ENCODE data around the gene PPP2R2C. TPM values are rescaled to one million over a fixed set of nuclear protein-coding genes. Genes with fewer than 3 reads are reported as not detected.

PPP2R2C gene
- total RNA-seq, 6 experiments from 2014 or later: 0.12 to 0.27 TPM; not detected in 4

DNA sequence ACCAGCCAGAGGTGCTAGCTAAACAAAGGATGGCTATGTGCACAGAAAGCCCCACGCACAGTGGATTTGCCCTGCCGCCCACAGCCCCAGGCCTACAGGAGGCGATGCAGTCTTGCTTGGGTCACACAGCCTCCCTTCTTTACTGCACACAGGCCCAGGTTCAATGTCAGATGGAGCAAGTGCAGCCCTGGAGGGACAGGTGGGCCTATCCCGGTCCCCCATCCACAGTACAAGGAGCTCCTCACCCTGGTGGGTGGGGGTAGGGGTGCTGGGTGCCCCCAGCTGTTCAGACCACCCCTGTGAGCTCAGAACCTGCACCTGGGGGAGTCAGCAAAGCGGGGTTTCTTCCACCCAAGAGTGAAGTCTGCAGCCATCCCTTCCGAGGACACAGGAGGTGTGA, 114.9 kb downstream of the PPP2R2C start:
- Histone ChIP-seq H3K27me3 (no peaks in the 10 kb centered on the region), H3K4me1 (no peaks in the 10 kb centered on the region), H3K4me3 (no peak overlapping the region), H3K36me3 (no peaks in the 10 kb centered on the region), H3K9me3 (no peaks in the 10 kb centered on the region), H3K27ac (no peak overlapping the region)
- ATAC-seq (no peak), DNase-seq (no peak)
- TF ChIP-seq, protein P1, sequence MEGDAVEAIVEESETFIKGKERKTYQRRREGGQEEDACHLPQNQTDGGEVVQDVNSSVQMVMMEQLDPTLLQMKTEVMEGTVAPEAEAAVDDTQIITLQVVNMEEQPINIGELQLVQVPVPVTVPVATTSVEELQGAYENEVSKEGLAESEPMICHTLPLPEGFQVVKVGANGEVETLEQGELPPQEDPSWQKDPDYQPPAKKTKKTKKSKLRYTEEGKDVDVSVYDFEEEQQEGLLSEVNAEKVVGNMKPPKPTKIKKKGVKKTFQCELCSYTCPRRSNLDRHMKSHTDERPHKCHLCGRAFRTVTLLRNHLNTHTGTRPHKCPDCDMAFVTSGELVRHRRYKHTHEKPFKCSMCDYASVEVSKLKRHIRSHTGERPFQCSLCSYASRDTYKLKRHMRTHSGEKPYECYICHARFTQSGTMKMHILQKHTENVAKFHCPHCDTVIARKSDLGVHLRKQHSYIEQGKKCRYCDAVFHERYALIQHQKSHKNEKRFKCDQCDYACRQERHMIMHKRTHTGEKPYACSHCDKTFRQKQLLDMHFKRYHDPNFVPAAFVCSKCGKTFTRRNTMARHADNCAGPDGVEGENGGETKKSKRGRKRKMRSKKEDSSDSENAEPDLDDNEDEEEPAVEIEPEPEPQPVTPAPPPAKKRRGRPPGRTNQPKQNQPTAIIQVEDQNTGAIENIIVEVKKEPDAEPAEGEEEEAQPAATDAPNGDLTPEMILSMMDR (IDR thresholded peaks at IDR 0.05): no peak
- no peak for TF ChIP-seq POLR2A (IDR thresholded peaks at IDR 0.05)
- intact Hi-C loops (cut with DNase I): no loop called here
- 80% methylated on average over 1 of the region's 6 CpGs for WGBS (ENCODE audit: insufficient coverage, low coverage, low lambda C conversion rate, missing lambda C conversion rate)

DNA sequence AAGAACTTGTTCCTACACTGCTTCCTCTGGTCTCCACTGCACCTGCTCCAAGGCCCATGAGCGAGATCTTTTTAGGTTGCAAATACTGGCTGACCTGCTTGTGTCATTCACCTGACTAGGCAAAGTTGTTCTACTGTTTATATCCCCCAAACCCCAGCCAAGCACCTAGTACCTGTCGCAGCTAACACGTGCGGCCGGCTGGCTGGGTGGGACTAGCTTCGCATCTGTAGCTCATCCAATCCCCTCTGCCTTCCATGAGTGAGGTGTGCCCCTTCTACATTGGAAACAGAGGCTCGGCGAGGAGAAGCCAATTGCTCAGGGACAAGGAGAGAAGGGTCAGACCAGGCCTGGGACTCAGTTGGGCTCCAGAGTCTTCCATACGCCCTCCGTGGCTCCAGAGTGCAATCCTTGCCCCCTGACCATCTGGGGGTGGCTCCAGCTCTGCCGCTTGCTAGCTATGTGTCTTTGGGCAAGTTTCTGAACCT, 116.3 kb downstream of the PPP2R2C start:
- H3K36me3 ChIP-seq: no peaks in the 10 kb centered on the region
- H3K27ac ChIP-seq: no peak overlapping the region
- WGBS (ENCODE audit: insufficient coverage, low coverage, low lambda C conversion rate, missing lambda C conversion rate): no CpG with 5 or more reads among the region's 11 CpGs
- intact Hi-C loops (cut with DNase I): no loop called here
- no peak overlapping the region for H3K4me3 ChIP-seq
- ATAC-seq (no peak), DNase-seq (no peak)
- TF ChIP-seq, protein P1 (IDR thresholded peaks at IDR 0.05): no peak
- TF ChIP-seq POLR2A (IDR thresholded peaks at IDR 0.05): no peak
- H3K4me1 ChIP-seq: no peaks in the 10 kb centered on the region
- no peaks in the 10 kb centered on the region for H3K27me3 ChIP-seq
- no peaks in the 10 kb centered on the region for H3K9me3 ChIP-seq

DNA sequence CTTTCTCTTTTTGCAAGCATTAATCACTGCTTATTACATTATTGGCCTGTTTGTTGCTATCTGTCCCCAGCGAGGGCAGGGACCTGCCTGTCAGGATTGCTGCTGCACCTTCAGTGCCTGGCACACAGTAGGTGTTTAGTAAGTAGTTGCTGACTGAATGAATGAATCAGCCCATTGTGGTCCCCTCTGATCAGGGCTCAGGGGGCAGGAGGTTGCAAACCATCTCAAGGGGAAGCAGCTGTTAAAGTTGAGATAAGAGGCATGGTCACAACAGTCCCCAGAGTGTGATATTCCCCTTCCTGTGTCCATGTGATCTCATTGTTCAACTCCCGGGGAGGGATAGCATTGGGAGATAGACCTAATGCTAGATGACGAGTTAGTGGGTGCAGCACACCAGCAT, 117.4 kb downstream of the PPP2R2C start:
- H3K9me3 ChIP-seq: no peaks in the 10 kb centered on the region
- 39% methylated on average over 3 of the region's 3 CpGs for WGBS (ENCODE audit: insufficient coverage, low coverage, low lambda C conversion rate, missing lambda C conversion rate)
- H3K36me3 ChIP-seq: no peaks in the 10 kb centered on the region
- no peak for TF ChIP-seq POLR2A (IDR thresholded peaks at IDR 0.05)
- TF ChIP-seq, protein P1 (IDR thresholded peaks at IDR 0.05): no peak
- intact Hi-C loops (cut with DNase I): no loop called here
- peak in 1 of 4 donors; percentile 60 for ATAC-seq
- no peaks in the 10 kb centered on the region for H3K4me1 ChIP-seq
- H3K27me3 ChIP-seq: no peaks in the 10 kb centered on the region
- no peak overlapping the region for H3K27ac ChIP-seq
- no peak overlapping the region for H3K4me3 ChIP-seq
- DNase-seq: no peak

DNA sequence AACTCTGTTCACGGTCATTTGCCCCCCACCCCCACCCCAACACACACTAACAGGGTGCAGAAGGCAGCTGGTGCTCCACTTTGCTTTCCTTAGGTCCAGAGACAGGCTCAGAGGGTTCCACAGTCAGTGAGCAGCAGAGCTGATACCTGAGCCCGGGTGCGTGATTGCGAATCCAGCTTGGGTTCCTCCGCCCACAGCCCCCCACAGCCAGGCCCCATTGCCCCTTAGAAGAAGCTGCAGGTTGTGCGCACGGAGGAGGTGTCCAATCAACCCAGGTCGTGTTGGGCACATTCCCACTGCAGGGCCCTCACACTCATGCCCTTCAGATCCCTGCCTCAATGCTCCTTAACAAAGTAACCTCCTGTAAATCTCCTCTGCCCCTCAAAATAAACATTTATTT, 117.8 kb downstream of the PPP2R2C start:
- intact Hi-C loops (cut with DNase I): no loop called here
- 11% methylated on average over 3 of the region's 8 CpGs for WGBS (ENCODE audit: insufficient coverage, low coverage, low lambda C conversion rate, missing lambda C conversion rate)
- no peaks in the 10 kb centered on the region for H3K36me3 ChIP-seq
- H3K9me3 ChIP-seq: no peaks in the 10 kb centered on the region
- H3K4me1 ChIP-seq: no peaks in the 10 kb centered on the region
- no peak overlapping the region for H3K27ac ChIP-seq
- ATAC-seq (no peak), DNase-seq (no peak)
- H3K4me3 ChIP-seq: no peak overlapping the region
- H3K27me3 ChIP-seq: no peaks in the 10 kb centered on the region
- TF ChIP-seq, protein P1 (IDR thresholded peaks at IDR 0.05): no peak
- TF ChIP-seq POLR2A (IDR thresholded peaks at IDR 0.05): no peak

DNA sequence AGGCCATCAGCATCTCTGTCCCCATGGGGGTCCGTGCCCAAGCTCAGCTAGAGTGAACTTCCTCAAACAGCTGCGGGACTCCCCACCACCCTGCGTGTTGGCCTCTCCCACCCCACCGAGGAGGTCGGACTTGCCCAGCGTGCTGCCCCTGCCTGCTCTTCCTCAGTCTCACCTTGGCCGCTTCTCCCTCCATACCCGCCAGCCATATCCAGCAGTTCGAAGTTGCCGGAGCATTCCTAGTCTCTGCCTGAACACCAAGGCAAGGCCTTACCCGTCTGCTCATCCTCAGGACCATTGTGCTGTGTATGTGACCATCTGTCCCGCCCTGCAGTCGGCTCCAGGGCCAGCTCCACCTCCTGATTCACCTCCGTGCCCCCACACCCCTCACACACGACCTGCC, 118.3 kb downstream of the PPP2R2C start:
- TF ChIP-seq, protein P1 (IDR thresholded peaks at IDR 0.05): no peak
- no peak for TF ChIP-seq POLR2A (IDR thresholded peaks at IDR 0.05)
- Histone ChIP-seq H3K9me3 (no peaks in the 10 kb centered on the region), H3K36me3 (no peaks in the 10 kb centered on the region), H3K27ac (no peak overlapping the region), H3K4me3 (no peak overlapping the region), H3K4me1 (no peaks in the 10 kb centered on the region), H3K27me3 (no peaks in the 10 kb centered on the region)
- DNase-seq (no peak), ATAC-seq (peak in 1 of 4 donors; percentile 21)
- WGBS (ENCODE audit: insufficient coverage, low coverage, low lambda C conversion rate, missing lambda C conversion rate): 31% methylated on average over 7 of the region's 15 CpGs
- intact Hi-C loops (cut with DNase I): no loop called here

All from right lobe of liver (tissue), 6 donors.